GM18951 (cell line): ENCODE measurements around the gene DYNLT5.

ENCODE experiments used
- POLR2A ChIP-seq: IDR thresholded peaks from 4 replicates; pipeline ENCODE4 v1.6.1; 2011; ENCODE audit warnings: mild to moderate bottlenecking; ENCODE audit not compliant: insufficient read length, insufficient read depth; ENCODE audit errors: extremely low read depth
- in situ Hi-C: fragments of 300-500 bp; cut with MboI; formaldehyde crosslinking; loops from one replicate; pipeline ENCODE4 v1.12.0; 2022; ENCODE audit warnings: low sequenced_read_pairs, mixed read lengths, inconsistent platforms; ENCODE audit not compliant: unreplicated experiment

DYNLT5 gene

GRCh38 chr1:66758241-66758755, 6.0 kb downstream of the DYNLT5 start:
- in situ Hi-C loops: loop anchor here (25.0 kb wide), 2 partner anchors 229 to 729 kb away; no protein-coding TSS in a partner anchor
- TF ChIP-seq POLR2A: no peak

GRCh38 chr1:66760506-66760905, 8.2 kb downstream of the DYNLT5 start:
- in situ Hi-C loops: loop anchor here (10.0 to 25.0 kb wide), 3 partner anchors 227 to 727 kb away; no protein-coding TSS in a partner anchor

GRCh38 chr1:66761221-66761620, 9.0 kb downstream of the DYNLT5 start:
- no peak for TF ChIP-seq POLR2A
- in situ Hi-C loops: loop anchor here (10.0 to 25.0 kb wide), 3 partner anchors 226 to 726 kb away; no protein-coding TSS in a partner anchor

More at GRCh38 chr1:66760506-66760905, 8.2 kb downstream of the DYNLT5 start:
- no peak for TF ChIP-seq POLR2A

- in situ Hi-C loops: loop anchor here (10.0 to 25.0 kb wide), 3 partner anchors 222 to 722 kb away; no protein-coding TSS in a partner anchor
- TF ChIP-seq POLR2A: no peak
Measured at GRCh38 chr1:66764994-66765578, 12.8 kb downstream of the DYNLT5 start.

GRCh38 chr1:66767626-66768025, 15.4 kb downstream of the DYNLT5 start:
- TF ChIP-seq POLR2A: no peak
- in situ Hi-C loops: loop anchor here (10.0 to 25.0 kb wide), 3 partner anchors 220 to 720 kb away; no protein-coding TSS in a partner anchor

GRCh38 chr1:66768965-66769364, 16.7 kb downstream of the DYNLT5 start:
- in situ Hi-C loops: loop anchor here (10.0 to 25.0 kb wide), 3 partner anchors 218 to 718 kb away; no protein-coding TSS in a partner anchor
- no peak for TF ChIP-seq POLR2A

GRCh38 chr1:66769512-66770229, 17.4 kb downstream of the DYNLT5 start:
- in situ Hi-C loops: loop anchor here (10.0 to 25.0 kb wide), 3 partner anchors 218 to 718 kb away; no protein-coding TSS in a partner anchor
- TF ChIP-seq POLR2A: no peak

GRCh38 chr1:66770240-66770639, 18.0 kb downstream of the DYNLT5 start:
- in situ Hi-C loops: loop anchor here (25.0 kb wide), 2 partner anchors 217 to 717 kb away; no protein-coding TSS in a partner anchor
- TF ChIP-seq POLR2A: no peak

- no peak for TF ChIP-seq POLR2A
- in situ Hi-C loops: loop anchor here (25.0 kb wide), 2 partner anchors 217 to 717 kb away; no protein-coding TSS in a partner anchor
Measured at GRCh38 chr1:66770694-66771093, 18.4 kb downstream of the DYNLT5 start.

GRCh38 chr1:66773227-66773626, 21.0 kb downstream of the DYNLT5 start:
- in situ Hi-C loops: loop anchor here (25.0 kb wide), 2 partner anchors 214 to 714 kb away; no protein-coding TSS in a partner anchor
- TF ChIP-seq POLR2A: no peak

- in situ Hi-C loops: loop anchor here (25.0 kb wide), 2 partner anchors 213 to 713 kb away; no protein-coding TSS in a partner anchor
Measured at GRCh38 chr1:66774438-66774837, 22.2 kb downstream of the DYNLT5 start.

GRCh38 chr1:66775646-66776045, 23.4 kb downstream of the DYNLT5 start:
- in situ Hi-C loops: no loop called here
- TF ChIP-seq POLR2A: no peak

More at GRCh38 chr1:66774438-66774837, 22.2 kb downstream of the DYNLT5 start:
- TF ChIP-seq POLR2A: no peak

GRCh38 chr1:66777831-66778230, 25.6 kb downstream of the DYNLT5 start:
- TF ChIP-seq POLR2A: no peak
- in situ Hi-C loops: no loop called here
